Testis (tissue), 3 donors: ENCODE results near the gene PPP1R18. TPM values are rescaled to one million over a fixed set of nuclear protein-coding genes. Genes with fewer than 3 reads are reported as not detected.

Experiments used
- DNase-seq: peaks from one replicate; pipeline ENCODE4 v3.0.0-alpha.2; 2019
- H3K27ac ChIP-seq, 2 donors: fragments of 200-600 bp; sonication (generic); one replicate each; pipeline ENCODE4 v1.5.1; 2019
- H3K27me3 ChIP-seq: fragments of 200-600 bp; sonication (generic); one replicate; pipeline ENCODE4 v1.5.1; 2019
- H3K36me3 ChIP-seq: fragments of 200-600 bp; sonication (generic); one replicate; pipeline ENCODE4 v1.5.1; 2017; ENCODE audit warnings: low read depth; ENCODE audit errors: missing control alignments
- H3K4me1 ChIP-seq: fragments of 200-600 bp; sonication (generic); one replicate; pipeline ENCODE4 v1.5.1; 2019
- H3K4me3 ChIP-seq, 2 donors: fragments of 200-600 bp; sonication (generic); one replicate each; pipeline ENCODE4 v1.5.1; 2017 to 2019
- H3K9me3 ChIP-seq: fragments of 200-600 bp; sonication (generic); one replicate; pipeline ENCODE4 v1.5.1; 2017
- POLR2A ChIP-seq: fragments of 450-650 bp; IDR thresholded peaks from one replicate; pipeline ENCODE4 v1.6.1; 2017; ENCODE audit warnings: antibody characterized with exemption, mild to moderate bottlenecking, moderate library complexity
- WGBS, 2 donors: methylation state at CpG; one replicate each; pipeline ENCODE4 v1.1.5; 2018; 5-methylcytosine and 5-hydroxymethylcytosine counted together
- intact Hi-C: fragments of 100-400 bp; cut with DNase I; formaldehyde crosslinking; loops from one replicate; pipeline ENCODE4 v1.15.1; 2023; ENCODE audit warnings: low total_unique reads
- polyA plus RNA-seq: library from polyadenylated mRNA; stranded (reverse); fragments of 350-450 nt; fragmentation: Illumina TruSeq; extraction: RNeasy Lipid Tissue Mini Kit (QIAGEN cat#74804); gene quantifications from one replicate; pipeline ENCODE4 v1.2.3, GENCODE V29; 2014; ENCODE audit warnings: low read depth, low replicate concordance; ENCODE audit not compliant: insufficient read depth
- total RNA-seq, 2 donors: library from RNA; depleted of rRNA; stranded (reverse); fragments of >200 nt; gene quantifications; one replicate each; pipeline ENCODE4 v1.2.3, GENCODE V29; 2016
- TF ChIP-seq, protein P1 (sequence below), 3 experiments: fragments of 450-650 bp in 2 of 3; fragments of 200-600 bp in 1 of 3; sonication (generic) in 1 of 3; IDR thresholded peaks; one replicate each; pipeline ENCODE4 v1.5.1; 2016 to 2019; ENCODE audit warnings: antibody characterized with exemption in 3 of 3, mild to moderate bottlenecking in 2 of 3, moderate library complexity in 1 of 3

PPP1R18 gene
- total and polyA plus RNA-seq, 3 donors from 2014 or later: 9.0 to 24.9 (median 9.3) TPM

DNA sequence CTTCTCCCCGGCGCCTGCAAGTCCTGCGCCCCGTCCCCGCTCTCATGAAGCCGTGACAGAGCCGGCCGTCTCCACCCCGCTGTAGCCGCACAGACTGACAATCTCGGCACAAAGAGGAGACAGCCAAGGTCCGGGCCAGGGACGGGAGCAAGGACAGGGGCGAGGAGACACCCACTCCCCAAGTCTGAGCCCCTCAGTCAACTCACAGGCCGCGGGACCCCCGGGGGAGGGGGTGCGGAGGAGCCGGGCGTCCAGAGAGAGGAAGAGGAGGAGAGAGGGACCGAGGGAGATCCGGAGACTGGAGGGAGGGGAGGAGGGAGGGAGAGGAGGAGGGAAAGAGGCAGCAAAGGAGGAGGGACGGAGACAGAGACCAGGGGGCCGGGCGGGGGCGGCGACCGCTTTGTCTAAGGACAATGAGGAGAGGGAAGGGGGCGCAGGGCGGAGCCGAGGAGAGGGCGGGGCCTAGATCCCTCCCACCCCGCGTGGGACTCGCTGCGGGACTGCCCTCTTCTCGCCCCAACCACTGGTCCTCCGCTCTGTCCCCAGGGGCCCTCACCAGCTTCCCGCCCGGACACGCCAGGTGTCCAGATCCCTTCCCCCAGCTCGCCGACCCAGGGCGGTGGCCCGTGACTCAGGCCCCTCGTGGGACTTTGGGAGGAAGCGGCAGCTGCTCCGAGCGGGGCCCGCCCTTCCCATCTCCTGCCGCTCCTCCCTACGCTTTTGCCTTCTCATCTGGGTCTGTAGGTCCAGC, 638 bp upstream of the PPP1R18 start:
- Histone ChIP-seq H3K27me3 (no peaks in the 10 kb centered on the region), H3K36me3 (no peaks in the 10 kb centered on the region), H3K27ac (peak overlapping the region; percentile 89 to 94), H3K4me3 (peak overlapping the region; percentile 68 to 76), H3K9me3 (no peaks in the 10 kb centered on the region), H3K4me1 (peaks cover 54% of the 10 kb centered on the region)
- intact Hi-C loops: loop anchor here (2.0 kb wide), 1 partner anchor 34 kb away; the partner anchor contains the start of gene TUBB
- TF ChIP-seq, protein P1, sequence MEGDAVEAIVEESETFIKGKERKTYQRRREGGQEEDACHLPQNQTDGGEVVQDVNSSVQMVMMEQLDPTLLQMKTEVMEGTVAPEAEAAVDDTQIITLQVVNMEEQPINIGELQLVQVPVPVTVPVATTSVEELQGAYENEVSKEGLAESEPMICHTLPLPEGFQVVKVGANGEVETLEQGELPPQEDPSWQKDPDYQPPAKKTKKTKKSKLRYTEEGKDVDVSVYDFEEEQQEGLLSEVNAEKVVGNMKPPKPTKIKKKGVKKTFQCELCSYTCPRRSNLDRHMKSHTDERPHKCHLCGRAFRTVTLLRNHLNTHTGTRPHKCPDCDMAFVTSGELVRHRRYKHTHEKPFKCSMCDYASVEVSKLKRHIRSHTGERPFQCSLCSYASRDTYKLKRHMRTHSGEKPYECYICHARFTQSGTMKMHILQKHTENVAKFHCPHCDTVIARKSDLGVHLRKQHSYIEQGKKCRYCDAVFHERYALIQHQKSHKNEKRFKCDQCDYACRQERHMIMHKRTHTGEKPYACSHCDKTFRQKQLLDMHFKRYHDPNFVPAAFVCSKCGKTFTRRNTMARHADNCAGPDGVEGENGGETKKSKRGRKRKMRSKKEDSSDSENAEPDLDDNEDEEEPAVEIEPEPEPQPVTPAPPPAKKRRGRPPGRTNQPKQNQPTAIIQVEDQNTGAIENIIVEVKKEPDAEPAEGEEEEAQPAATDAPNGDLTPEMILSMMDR (IDR thresholded peaks at IDR 0.05): no peak
- TF ChIP-seq POLR2A: no peak
- peak; percentile 90 for DNase-seq
- WGBS, 2 donors: 0% methylated on average over 19 to 51 of the region's 52 CpGs

DNA sequence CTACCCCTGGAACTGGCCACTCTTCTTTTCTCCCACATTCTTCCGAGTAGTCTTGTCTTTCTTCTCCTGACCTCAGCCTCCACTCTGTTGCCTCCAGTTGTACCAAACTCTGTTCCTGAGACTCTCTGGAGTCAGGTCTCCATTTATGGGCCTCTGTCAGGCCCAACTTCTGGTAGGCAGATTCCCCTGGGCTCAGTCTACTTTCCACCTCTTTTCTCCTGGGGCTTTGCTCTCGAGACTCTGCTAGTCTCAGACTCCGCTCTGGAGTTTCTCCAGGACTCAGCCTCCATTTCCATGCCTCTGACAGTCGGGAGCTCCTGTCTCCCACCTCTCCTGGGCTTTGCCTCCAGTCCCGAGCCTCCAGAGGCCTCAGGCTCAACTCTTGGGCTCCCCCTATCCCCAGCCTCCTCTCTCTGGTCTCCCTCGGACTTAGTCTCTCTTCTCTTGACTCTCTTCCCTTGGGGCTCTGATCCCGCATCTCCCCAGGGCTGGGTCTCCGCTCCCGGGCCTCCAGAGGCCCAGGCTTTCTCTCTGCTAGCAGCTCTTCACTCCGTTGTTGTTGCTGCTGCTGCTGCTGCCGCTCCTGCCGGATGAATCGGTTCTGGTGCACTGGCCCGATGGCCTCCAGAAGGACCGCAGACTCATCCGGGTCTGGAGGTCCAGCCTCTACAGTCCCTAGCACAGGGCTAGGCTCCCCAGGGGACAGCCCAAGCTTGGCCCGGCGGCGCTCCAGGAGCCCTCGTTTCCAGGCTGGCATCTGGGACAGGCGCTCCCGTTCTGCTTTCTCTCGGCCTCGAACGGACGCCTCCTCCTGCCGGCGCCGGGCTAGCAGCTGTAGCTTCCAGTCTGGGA, 1.1 kb downstream of the PPP1R18 start:
- Histone ChIP-seq H3K4me1 (peaks cover 47% of the 10 kb centered on the region), H3K27ac (peak overlapping the region; percentile 89 to 94), H3K36me3 (no peaks in the 10 kb centered on the region), H3K27me3 (no peaks in the 10 kb centered on the region), H3K4me3 (peak overlapping the region; percentile 68 to 76), H3K9me3 (no peaks in the 10 kb centered on the region)
- intact Hi-C loops: loop anchor here (2.0 kb wide), 1 partner anchor 35 kb away; the partner anchor contains the start of gene TUBB
- TF ChIP-seq, protein P1 (IDR thresholded peaks at IDR 0.05): no peak
- TF ChIP-seq POLR2A: no peak
- 35 to 45% methylated on average over 25 to 29 of the region's 29 CpGs for WGBS, 2 donors
- no peak for DNase-seq

DNA sequence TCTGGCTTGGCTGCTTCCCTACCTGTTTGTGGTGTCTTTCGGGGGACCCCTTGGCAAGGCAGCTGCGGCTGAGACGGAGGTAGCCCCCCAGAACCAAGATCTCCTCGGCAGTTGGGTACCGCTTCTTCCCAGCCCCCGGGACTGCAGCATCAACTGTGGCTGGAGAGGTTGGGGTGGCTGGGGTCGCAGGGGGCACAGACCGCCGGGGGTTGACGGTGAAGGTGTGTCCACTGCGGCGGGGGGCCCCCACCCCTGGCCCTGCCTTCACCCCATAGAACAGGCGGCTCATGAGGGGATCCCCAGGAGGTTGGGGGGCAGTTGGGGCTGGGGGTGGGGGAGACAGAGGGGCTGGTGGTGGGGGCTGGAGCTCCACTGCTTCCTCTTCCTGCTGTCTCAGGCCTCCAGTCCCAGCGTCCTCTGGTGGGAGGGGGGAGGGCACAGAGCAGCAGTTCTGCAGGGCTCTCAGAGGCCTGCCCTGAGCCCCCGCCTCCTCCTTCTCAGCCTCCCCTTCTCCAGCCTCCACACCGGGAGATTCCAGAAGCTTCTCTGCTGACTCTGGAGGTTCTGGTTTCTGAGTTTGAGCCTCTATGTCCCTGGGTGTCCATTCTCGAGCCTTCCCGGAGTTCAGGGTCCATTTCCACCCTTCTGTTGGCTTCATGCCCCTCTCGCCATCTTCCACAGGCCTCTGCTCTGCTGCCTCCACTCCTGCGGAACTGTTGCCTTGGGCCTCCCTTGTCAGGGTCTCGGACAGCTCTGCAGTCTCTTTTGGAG, 1.9 kb downstream of the PPP1R18 start:
- intact Hi-C loops: no loop called here
- Histone ChIP-seq H3K9me3 (no peaks in the 10 kb centered on the region), H3K27ac (peak overlapping the region; percentile 89 to 94), H3K4me3 (peak overlapping the region; percentile 68 to 76), H3K27me3 (no peaks in the 10 kb centered on the region), H3K4me1 (peaks cover 38% of the 10 kb centered on the region), H3K36me3 (no peaks in the 10 kb centered on the region)
- TF ChIP-seq, protein P1 (IDR thresholded peaks at IDR 0.05): no peak
- TF ChIP-seq POLR2A: no peak
- WGBS, 2 donors: 42 to 57% methylated on average over 10 to 19 of the region's 21 CpGs
- DNase-seq: no peak

DNA sequence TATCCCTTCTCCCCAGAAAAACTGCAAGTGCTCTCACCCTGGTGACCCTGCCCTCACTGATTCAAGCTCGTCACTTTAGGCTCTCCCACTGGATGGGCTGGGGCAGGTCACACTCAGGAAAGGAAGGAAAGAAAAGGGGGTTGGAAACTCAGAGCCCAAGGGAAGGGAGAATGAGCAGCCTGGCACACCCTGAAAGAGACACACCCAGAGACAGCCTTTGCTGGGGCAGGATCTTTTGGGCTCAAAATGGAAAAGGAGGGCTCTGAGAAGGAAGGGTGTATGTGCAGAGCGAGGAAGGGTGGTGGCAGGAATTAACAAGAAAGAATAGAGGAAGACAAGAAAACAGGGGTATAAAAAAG, 2.5 kb downstream of the PPP1R18 start:
- Histone ChIP-seq H3K9me3 (no peaks in the 10 kb centered on the region), H3K27ac (peak overlapping the region; percentile 89 to 94), H3K27me3 (no peaks in the 10 kb centered on the region), H3K4me1 (peaks cover 38% of the 10 kb centered on the region), H3K4me3 (peak overlapping the region; percentile 68 to 76), H3K36me3 (no peaks in the 10 kb centered on the region)
- no peak for DNase-seq
- no peak for TF ChIP-seq POLR2A
- TF ChIP-seq, protein P1 (IDR thresholded peaks at IDR 0.05): no peak
- intact Hi-C loops: no loop called here
- WGBS, 2 donors: 28 to 50% methylated on average over 2 of the region's 2 CpGs
